WERI-Rb-1 (cell line): ENCODE results near the gene MPND.

ENCODE experiments used
- DNase-seq: peaks from one replicate; pipeline ENCODE4 v3.0.0-alpha.2; 2020
- H3K27ac ChIP-seq: fragments of 250-450 bp; sonication (Bioruptor Pico); 2 replicates; pipeline ENCODE4 v1.5.1; 2020; ENCODE audit warnings: mild to moderate bottlenecking, moderate library complexity
- H3K27me3 ChIP-seq: fragments of 250-450 bp; sonication (Bioruptor Pico); 2 replicates; pipeline ENCODE4 v1.5.1; 2021; ENCODE audit warnings: mild to moderate bottlenecking, low read depth, moderate library complexity; ENCODE audit not compliant: insufficient read depth, severe bottlenecking
- H3K36me3 ChIP-seq: fragments of 250-450 bp; sonication (Bioruptor Pico); 2 replicates; pipeline ENCODE4 v1.5.1; 2020; ENCODE audit warnings: mild to moderate bottlenecking, moderate library complexity
- H3K4me3 ChIP-seq: 2 replicates; pipeline ENCODE4 v1.5.1; 2011; ENCODE audit warnings: low read depth, mild to moderate bottlenecking, control low read depth, low read length
- H3K9me3 ChIP-seq: fragments of 250-450 bp; sonication (Bioruptor Pico); 2 replicates; pipeline ENCODE4 v1.5.1; 2021; ENCODE audit warnings: mild to moderate bottlenecking, moderate library complexity; ENCODE audit not compliant: severe bottlenecking
- CTCF ChIP-seq: IDR thresholded peaks from 2 replicates; pipeline ENCODE4 v1.5.1; 2011; ENCODE audit warnings: low read depth, mild to moderate bottlenecking, control low read depth, inconsistent platforms, low read length

MPND gene

GRCh38 chr19:4324228-4324627 lies 19.1 kb upstream of the MPND start:
- H3K9me3 ChIP-seq = peaks cover 8% of the 10 kb centered on the region

DNA sequence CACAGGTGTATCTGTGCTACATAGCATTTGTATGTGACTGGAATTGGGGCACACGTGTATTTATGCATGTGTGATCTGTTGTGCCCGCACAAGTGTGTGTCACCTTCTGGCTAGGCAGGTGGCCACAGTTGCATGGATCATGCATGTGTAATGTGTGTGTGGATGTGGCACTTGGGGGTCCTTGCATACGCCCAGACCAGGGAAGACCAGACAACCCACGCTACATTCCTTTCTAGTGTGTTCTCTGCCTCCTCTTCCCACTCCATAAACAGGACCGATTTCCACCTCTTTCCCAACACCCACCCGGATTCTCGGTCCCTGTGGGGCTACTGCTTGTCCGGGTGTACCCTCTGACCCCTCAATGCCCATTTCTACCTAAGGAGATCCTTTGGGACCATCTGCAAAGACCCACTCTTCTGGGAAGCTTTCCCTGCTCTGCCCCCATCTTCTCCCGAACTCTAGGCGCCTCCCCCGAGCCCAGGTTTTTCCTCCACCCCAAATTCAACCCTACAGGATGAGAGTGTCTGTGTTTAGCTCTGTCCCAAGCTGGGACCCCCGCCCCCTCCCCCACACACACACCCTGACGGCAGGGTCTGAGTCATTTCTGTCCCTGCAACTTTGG lies 17.0 kb upstream of the MPND start:
- H3K27ac ChIP-seq = no peak overlapping the region
- TF ChIP-seq CTCF = no peak
- H3K36me3 ChIP-seq = no peaks in the 10 kb centered on the region
- no peaks in the 10 kb centered on the region for H3K27me3 ChIP-seq
- H3K4me3 ChIP-seq = no peak overlapping the region
- no peak for DNase-seq
- H3K9me3 ChIP-seq = no peaks in the 10 kb centered on the region

More at GRCh38 chr19:4324228-4324627, 19.1 kb upstream of the MPND start:
- Histone ChIP-seq H3K27me3 (no peaks in the 10 kb centered on the region), H3K27ac (no peak overlapping the region), H3K4me3 (no peak overlapping the region), H3K36me3 (no peaks in the 10 kb centered on the region)
- no peak for DNase-seq
- no peak for TF ChIP-seq CTCF

GRCh38 chr19:4326837-4327251 lies 16.5 kb upstream of the MPND start:
- H3K27ac ChIP-seq = no peak overlapping the region
- H3K9me3 ChIP-seq = no peaks in the 10 kb centered on the region
- no peak overlapping the region for H3K4me3 ChIP-seq
- no peaks in the 10 kb centered on the region for H3K27me3 ChIP-seq
- TF ChIP-seq CTCF = no peak
- no peak for DNase-seq
- H3K36me3 ChIP-seq = no peaks in the 10 kb centered on the region

DNA sequence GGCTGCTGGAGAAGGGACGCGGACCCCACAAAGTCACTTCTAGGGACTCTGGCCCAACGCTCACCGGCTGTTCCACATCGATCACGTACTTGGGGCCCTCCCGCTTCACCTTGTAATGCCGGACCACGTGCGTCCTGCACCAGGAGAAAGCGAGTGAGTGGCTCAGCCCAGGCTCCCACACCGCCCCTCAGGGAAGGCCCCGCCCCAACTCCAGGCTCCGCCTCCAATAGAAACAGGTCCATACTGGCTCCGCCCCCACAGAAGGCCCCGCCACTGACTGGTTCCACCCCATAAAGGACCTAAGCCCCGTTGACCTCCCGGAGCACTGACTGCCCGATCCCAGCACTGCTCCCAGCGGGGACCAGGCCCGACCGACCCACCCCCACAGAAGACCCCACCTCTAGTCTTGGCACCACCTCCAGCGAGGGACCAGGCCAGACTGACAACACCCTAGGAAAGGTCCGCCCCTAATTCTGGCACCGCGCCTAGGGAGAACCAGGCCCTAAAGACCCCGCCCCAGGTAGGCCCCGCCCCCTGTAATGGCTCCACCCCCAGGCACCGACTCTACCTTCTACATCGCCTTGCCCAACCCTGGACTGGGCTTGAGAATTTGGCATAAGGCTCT lies 16.0 kb upstream of the MPND start:
- no peak overlapping the region for H3K27ac ChIP-seq
- no peaks in the 10 kb centered on the region for H3K27me3 ChIP-seq
- H3K4me3 ChIP-seq = no peak overlapping the region
- H3K9me3 ChIP-seq = no peaks in the 10 kb centered on the region
- TF ChIP-seq CTCF = no peak
- no peaks in the 10 kb centered on the region for H3K36me3 ChIP-seq
- DNase-seq = no peak

DNA sequence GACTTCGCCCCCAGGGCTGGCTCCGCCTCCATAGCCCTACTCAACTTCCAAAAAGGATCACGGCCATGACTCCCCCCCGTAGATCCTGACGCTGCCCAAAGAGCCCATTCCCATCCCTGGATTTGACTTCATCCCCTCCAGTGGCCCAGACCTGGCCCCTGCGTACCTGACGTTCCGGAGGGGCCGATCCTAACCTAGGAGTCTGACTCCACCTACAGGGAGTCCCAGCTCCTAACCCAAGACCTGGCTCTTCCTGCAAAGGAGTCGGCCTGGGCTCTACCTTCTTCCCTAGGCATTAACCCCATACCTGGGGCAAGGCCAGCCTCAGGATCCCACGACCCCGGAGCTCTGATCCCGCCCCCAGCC lies 15.5 kb upstream of the MPND start:
- no peak for TF ChIP-seq CTCF
- Histone ChIP-seq H3K36me3 (no peaks in the 10 kb centered on the region), H3K9me3 (no peaks in the 10 kb centered on the region), H3K27ac (no peak overlapping the region), H3K4me3 (no peak overlapping the region), H3K27me3 (no peaks in the 10 kb centered on the region)
- DNase-seq = no peak
